Progenitor cell of endocrine pancreas (in vitro differentiated cells): ENCODE data around the gene MRGPRF. TPM values are rescaled to one million over a fixed set of nuclear protein-coding genes. Genes with fewer than 3 reads are reported as not detected.

ENCODE experiments used
- DNase-seq: peaks from one replicate; pipeline ENCODE4 v3.0.0; 2021; ENCODE audit warnings: low spot score; ENCODE audit not compliant: unreplicated experiment
- H3K27ac Mint-ChIP-seq: 2 replicates; pipeline ENCODE4 v1.8.0; 2021; ENCODE audit warnings: mild to moderate bottlenecking, moderate library complexity, mixed read lengths
- H3K27me3 Mint-ChIP-seq: 2 replicates; pipeline ENCODE4 v1.8.0; 2021; ENCODE audit warnings: mixed read lengths
- H3K36me3 Mint-ChIP-seq: 2 replicates; pipeline ENCODE4 v1.8.0; 2022; ENCODE audit warnings: mixed read lengths; ENCODE audit not compliant: insufficient read depth
- H3K4me1 Mint-ChIP-seq: 2 replicates; pipeline ENCODE4 v1.8.0; 2021; ENCODE audit warnings: low read depth, mixed read lengths
- H3K4me3 Mint-ChIP-seq: 2 replicates; pipeline ENCODE4 v1.8.0; 2021; ENCODE audit warnings: low read depth, mild to moderate bottlenecking, moderate library complexity, mixed read lengths
- H3K9me3 Mint-ChIP-seq: 2 replicates; pipeline ENCODE4 v1.8.0; 2021; ENCODE audit warnings: low read depth, mixed read lengths
- CTCF ChIP-seq: fragments of 200-600 bp; sonication (generic); IDR thresholded peaks from one replicate; pipeline ENCODE4 v1.5.0; 2021; ENCODE audit warnings: antibody characterized with exemption, mild to moderate bottlenecking; ENCODE audit not compliant: unreplicated experiment
- total RNA-seq: library from RNA; stranded (reverse); gene quantifications from 2 replicates; pipeline ENCODE4 v1.2.1, GENCODE V29; 2021

The MRGPRF gene
- total RNA-seq, 1 donor from 2014 or later = 0.41 TPM

- Mint-ChIP-seq H3K27ac (no peak overlapping the region), H3K4me3 (no peak overlapping the region), H3K27me3 (no peaks in the 10 kb centered on the region), H3K4me1 (peaks cover 9% of the 10 kb centered on the region), H3K36me3 (peaks cover 3% of the 10 kb centered on the region), H3K9me3 (no peaks in the 10 kb centered on the region)
- no peak for DNase-seq
- no peak for TF ChIP-seq CTCF
Observed at GRCh38 chr11:69055212-69055586, 42.2 kb upstream of the MRGPRF start.

GRCh38 chr11:69054397-69055211 is 41.6 kb upstream of the MRGPRF start:
- H3K9me3 Mint-ChIP-seq = no peaks in the 10 kb centered on the region
- no peak overlapping the region for H3K4me3 Mint-ChIP-seq
- peaks cover 10% of the 10 kb centered on the region for H3K4me1 Mint-ChIP-seq
- H3K36me3 Mint-ChIP-seq = peaks cover 3% of the 10 kb centered on the region
- H3K27me3 Mint-ChIP-seq = no peaks in the 10 kb centered on the region
- H3K27ac Mint-ChIP-seq = no peak overlapping the region
- TF ChIP-seq CTCF = no peak
- DNase-seq = no peak

- H3K27ac Mint-ChIP-seq = no peak overlapping the region
- no peak for TF ChIP-seq CTCF
- H3K9me3 Mint-ChIP-seq = no peaks in the 10 kb centered on the region
- no peak for DNase-seq
- peaks cover 3% of the 10 kb centered on the region for H3K36me3 Mint-ChIP-seq
- no peak overlapping the region for H3K4me3 Mint-ChIP-seq
- no peaks in the 10 kb centered on the region for H3K27me3 Mint-ChIP-seq
- peaks cover 10% of the 10 kb centered on the region for H3K4me1 Mint-ChIP-seq
Observed at GRCh38 chr11:69053546-69054396, 40.7 kb upstream of the MRGPRF start.

GRCh38 chr11:69053169-69053477 is 40.1 kb upstream of the MRGPRF start:
- no peaks in the 10 kb centered on the region for H3K9me3 Mint-ChIP-seq
- no peak for TF ChIP-seq CTCF
- H3K4me3 Mint-ChIP-seq = no peak overlapping the region
- H3K27me3 Mint-ChIP-seq = no peaks in the 10 kb centered on the region
- H3K4me1 Mint-ChIP-seq = peaks cover 10% of the 10 kb centered on the region
- no peak for DNase-seq
- H3K27ac Mint-ChIP-seq = no peak overlapping the region
- peaks cover 3% of the 10 kb centered on the region for H3K36me3 Mint-ChIP-seq

- H3K27ac Mint-ChIP-seq = no peak overlapping the region
- TF ChIP-seq CTCF = no peak
- H3K4me1 Mint-ChIP-seq = peaks cover 10% of the 10 kb centered on the region
- H3K9me3 Mint-ChIP-seq = no peaks in the 10 kb centered on the region
- H3K27me3 Mint-ChIP-seq = no peaks in the 10 kb centered on the region
- DNase-seq = no peak
- H3K36me3 Mint-ChIP-seq = peaks cover 3% of the 10 kb centered on the region
- no peak overlapping the region for H3K4me3 Mint-ChIP-seq
Observed at GRCh38 chr11:69052343-69053168, 39.5 kb upstream of the MRGPRF start.
